ENCODE data around the gene BNIPL.

Gene BNIPL

DNA sequence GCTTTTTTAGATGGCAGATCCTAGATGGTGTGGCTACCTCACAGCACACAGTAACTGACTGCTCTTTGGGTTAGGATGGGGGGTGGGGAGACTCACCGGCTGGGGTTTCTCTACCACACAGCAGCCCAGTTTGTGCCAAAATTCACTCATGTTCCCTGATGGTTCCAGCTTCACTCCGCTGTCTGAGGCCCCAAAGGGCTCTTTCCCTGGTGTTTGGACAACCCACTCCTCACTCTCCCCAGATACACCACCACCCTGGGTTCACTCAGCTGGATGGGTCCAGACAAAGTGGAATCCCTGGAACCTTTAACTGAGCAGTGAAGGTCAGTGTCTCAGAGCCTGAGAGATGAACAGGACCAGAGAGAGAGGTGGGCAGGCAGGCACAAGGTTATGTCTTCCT is 19.2 kb downstream of the BNIPL start:
- H3K4me3 ChIP-seq (ENCODE audit: low read depth, low read length) = no peak overlapping the region
- TF ChIP-seq CTCF (IDR thresholded peaks at IDR 0.05; ENCODE audit: low read depth, low read length) = no peak

GRCh38 chr1:151056149-151056548 is 19.8 kb downstream of the BNIPL start:
- TF ChIP-seq CTCF (IDR thresholded peaks at IDR 0.05; ENCODE audit: low read depth, low read length) = no peak
- no peak overlapping the region for H3K4me3 ChIP-seq (ENCODE audit: low read depth, low read length)

DNA sequence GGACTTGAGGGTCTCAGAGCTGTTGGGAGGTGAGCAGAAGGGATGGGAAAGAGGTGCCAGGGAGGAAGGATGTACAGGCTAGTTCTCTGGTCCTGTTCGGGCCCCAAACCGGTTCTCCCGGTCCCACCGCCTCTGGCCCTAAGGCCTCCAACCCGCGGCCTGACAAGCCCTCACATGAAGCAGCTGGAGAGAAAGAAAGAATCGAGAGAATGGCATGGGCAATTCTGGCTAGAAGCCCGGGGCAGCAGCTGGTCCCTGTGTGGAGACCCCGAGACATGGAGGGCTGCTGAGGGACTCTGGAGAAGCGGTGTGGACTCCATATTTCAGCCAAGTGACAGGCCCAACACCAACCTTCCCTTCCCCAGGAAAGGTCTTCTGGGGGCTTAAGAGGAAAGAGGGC is 22.3 kb downstream of the BNIPL start:
- TF ChIP-seq CTCF (IDR thresholded peaks at IDR 0.05; ENCODE audit: low read depth, low read length) = no peak
- peak overlapping the region; percentile 71 for H3K4me3 ChIP-seq (ENCODE audit: low read depth, low read length)

GRCh38 chr1:151059109-151060006 is 23.0 kb downstream of the BNIPL start, which contains the start of gene CDC42SE1:
Gene CDC42SE1, minus strand, starts transcription at chr1:151059622. Its CDS starts 3,892 bp downstream, at chr1:151055730.
- TF ChIP-seq CTCF (IDR thresholded peaks at IDR 0.05; ENCODE audit: low read depth, low read length) = peak; percentile 75
- H3K4me3 ChIP-seq (ENCODE audit: low read depth, low read length) = peak within 1 kb of the TSS; percentile 71

DNA sequence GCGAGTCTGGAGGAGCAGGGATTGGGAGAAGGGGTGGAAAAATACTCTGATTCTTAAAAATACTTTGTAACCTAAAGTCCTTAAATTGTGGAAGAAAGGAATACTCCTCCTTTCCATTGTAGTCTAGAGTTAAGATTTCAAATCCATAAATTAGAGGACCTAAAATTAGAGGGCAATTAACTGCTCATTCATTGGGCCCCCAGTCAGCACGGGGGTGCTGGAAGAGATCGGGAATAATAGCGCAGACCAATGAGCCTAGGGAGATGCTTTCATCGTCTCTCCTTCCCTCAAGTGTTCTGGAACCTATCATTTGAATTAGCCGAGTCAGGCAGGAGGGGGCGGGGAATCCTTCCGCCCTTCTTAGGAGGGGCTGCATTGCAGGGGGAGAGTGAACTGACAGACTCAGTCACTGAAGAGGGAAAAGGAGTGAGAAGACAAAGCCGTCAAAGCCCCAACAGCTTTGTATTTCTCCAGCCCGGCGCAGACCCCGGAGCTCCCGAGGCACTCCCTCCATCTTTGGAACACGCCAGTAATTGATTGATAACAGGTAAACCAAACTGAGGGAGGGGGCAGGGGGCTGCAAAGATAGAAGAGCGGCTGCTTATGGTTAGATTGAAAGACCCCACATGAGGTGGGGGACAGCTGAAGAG is 23.7 kb downstream of the BNIPL start, which contains the start of gene MLLT11:
TSS of gene MLLT11 (plus strand) at position 391 of the 650 bp plus-strand sequence. CDS start 6,828 bp downstream, outside the sequence.
- H3K4me3 ChIP-seq (ENCODE audit: low read depth, low read length) = peak within 1 kb of the TSS; percentile 71

GRCh38 chr1:151060657-151061421 is 24.5 kb downstream of the BNIPL start:
- TF ChIP-seq CTCF (IDR thresholded peaks at IDR 0.05; ENCODE audit: low read depth, low read length) = no peak
- peak overlapping the region; percentile 71 for H3K4me3 ChIP-seq (ENCODE audit: low read depth, low read length)

More for the DNA sequence above, 23.7 kb downstream of the BNIPL start, which contains the start of gene MLLT11:
- TF ChIP-seq CTCF (IDR thresholded peaks at IDR 0.05; ENCODE audit: low read depth, low read length) = no peak

Measured in WI38 (cell line).